Transverse colon (tissue), 4 donors: ENCODE measurements around the gene DDR2. TPM values are rescaled to one million over a fixed set of nuclear protein-coding genes. Genes with fewer than 3 reads are reported as not detected.

Experiments
- DNase-seq: peaks from one replicate; pipeline ENCODE4 v3.0.0-alpha.2; 2019
- H3K27ac ChIP-seq, 4 donors: fragments of 200-600 bp; sonication (generic); 2 replicates each; pipeline ENCODE4 v1.5.1; 2016 to 2018; ENCODE audit warnings: inconsistent platforms in 4 of 4
- H3K27me3 ChIP-seq: fragments of 200-600 bp; sonication (generic); 2 replicates; pipeline ENCODE4 v1.5.1; 2017; ENCODE audit warnings: inconsistent platforms
- H3K36me3 ChIP-seq, 4 donors: fragments of 200-600 bp; sonication (generic); 2 replicates each; pipeline ENCODE4 v1.5.1; 2017 to 2019; ENCODE audit warnings: inconsistent platforms in 4 of 4
- H3K4me1 ChIP-seq, 4 donors: fragments of 200-600 bp; sonication (generic); 2 replicates each; pipeline ENCODE4 v1.5.1; 2017 to 2020; ENCODE audit warnings: inconsistent platforms in 4 of 4
- H3K4me3 ChIP-seq, 4 donors: fragments of 200-600 bp; sonication (generic); 1 replicate in 1 of 4; 2 replicates in 3 of 4; pipeline versions ENCODE4 v1.5.1 to v1.6.1; 2017 to 2019; ENCODE audit warnings: inconsistent platforms in 4 of 4
- H3K9me3 ChIP-seq, 2 donors: fragments of 200-600 bp; sonication (generic); 2 replicates each; pipeline ENCODE4 v1.5.1; 2017 to 2019; ENCODE audit warnings: inconsistent platforms in 2 of 2
- EP300 ChIP-seq: sonication (generic); formaldehyde crosslinking; IDR thresholded peaks from one replicate; pipeline ENCODE4 v1.6.1; 2017; ENCODE audit warnings: antibody characterized with exemption, low read depth
- POLR2A ChIP-seq: fragments of 450-650 bp; IDR thresholded peaks from one replicate; pipeline ENCODE4 v1.6.1; 2016; ENCODE audit warnings: antibody characterized with exemption, mild to moderate bottlenecking, moderate library complexity
- POLR2AphosphoS5 ChIP-seq, 3 donors: sonication (generic); formaldehyde crosslinking; IDR thresholded peaks; one replicate each; pipeline ENCODE4 v1.6.1; 2016; ENCODE audit warnings: antibody characterized with exemption in 3 of 3
- WGBS, 2 donors: methylation state at CpG; one replicate each; pipeline ENCODE4 v1.1.5; 2018; ENCODE audit warnings: low coverage in 1 of 2; 5-methylcytosine and 5-hydroxymethylcytosine counted together
- in situ Hi-C, 4 donors: fragments of 200-750 bp; cut with MboI; loops; one replicate each; pipeline versions ENCODE4 v1.15.0 to v1.15.1; 2017; ENCODE audit warnings: low sequenced_read_pairs in 3 of 4, low pct_ligation_motif_present in 1 of 4, low pct_unique_long_range_greater_than_20kb in 1 of 4
- intact Hi-C: fragments of 100-400 bp; cut with DNase I; formaldehyde crosslinking; loops from one replicate; pipeline ENCODE4 v1.15.1; 2023; ENCODE audit warnings: low total_unique reads
- total RNA-seq, 4 donors: library from RNA; depleted of rRNA; stranded (reverse); fragments of >200 nt; gene quantifications; one replicate each; pipeline ENCODE4 v1.1.0, GENCODE V29; 2016
- TF ChIP-seq, protein P1 (sequence below), 5 experiments: fragments of 200-600 bp in 3 of 5; fragments of 450-650 bp in 2 of 5; sonication (generic) in 3 of 5; IDR thresholded peaks; 1 replicate in 2 of 5; 2 replicates in 3 of 5; pipeline ENCODE4 v1.5.1; 2016 to 2017; ENCODE audit warnings: antibody characterized with exemption in 5 of 5, inconsistent platforms in 3 of 5, mild to moderate bottlenecking in 2 of 5, moderate library complexity in 1 of 5

Gene DDR2
- total RNA-seq, 4 donors from 2014 or later = 33.3 to 54.1 (median 42.2) TPM

DNA sequence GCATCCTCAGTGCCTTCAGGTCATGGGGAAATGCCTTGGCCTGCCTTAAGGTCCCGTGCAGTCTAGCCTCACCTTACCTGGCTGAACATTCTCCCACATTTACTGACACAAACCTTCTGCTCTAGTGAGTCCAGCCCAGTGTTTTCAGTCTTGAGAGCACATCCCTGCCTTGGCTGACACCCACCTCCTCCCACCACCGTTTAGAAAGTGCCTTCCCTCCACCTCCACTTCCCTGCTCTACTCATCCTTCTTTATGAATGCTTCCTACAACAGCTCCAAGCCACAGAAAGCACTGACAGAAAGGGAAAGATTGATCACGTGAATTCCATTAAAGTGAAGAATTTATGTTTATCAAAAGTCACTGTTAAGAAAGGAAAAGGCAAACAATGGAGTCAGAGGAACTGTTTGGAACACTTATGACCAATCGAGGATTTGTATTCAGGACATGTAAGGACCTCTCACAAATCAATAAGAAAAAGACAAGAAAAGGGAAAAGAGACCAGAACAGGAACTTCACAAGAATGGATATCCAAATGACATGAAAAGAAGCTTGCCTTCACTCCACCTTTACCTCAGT, 59.8 kb downstream of the DDR2 start:
- Histone ChIP-seq H3K4me1 (peaks cover 12 to 44% (median 20%) of the 10 kb centered on the region in 4 donors), H3K4me3 (no peak overlapping the region), H3K27me3 (no peaks in the 10 kb centered on the region), H3K9me3 (no peaks in the 10 kb centered on the region), H3K27ac (peak overlapping the region; percentile 61 to 87 (median 77)), H3K36me3 (no peaks in the 10 kb centered on the region)
- no peak for DNase-seq
- 60 to 64% methylated on average over 3 to 4 of the region's 4 CpGs for WGBS, 2 donors
- in situ Hi-C loops = no loop called here
- intact Hi-C loops = no loop called here
- TF ChIP-seq, protein P1, sequence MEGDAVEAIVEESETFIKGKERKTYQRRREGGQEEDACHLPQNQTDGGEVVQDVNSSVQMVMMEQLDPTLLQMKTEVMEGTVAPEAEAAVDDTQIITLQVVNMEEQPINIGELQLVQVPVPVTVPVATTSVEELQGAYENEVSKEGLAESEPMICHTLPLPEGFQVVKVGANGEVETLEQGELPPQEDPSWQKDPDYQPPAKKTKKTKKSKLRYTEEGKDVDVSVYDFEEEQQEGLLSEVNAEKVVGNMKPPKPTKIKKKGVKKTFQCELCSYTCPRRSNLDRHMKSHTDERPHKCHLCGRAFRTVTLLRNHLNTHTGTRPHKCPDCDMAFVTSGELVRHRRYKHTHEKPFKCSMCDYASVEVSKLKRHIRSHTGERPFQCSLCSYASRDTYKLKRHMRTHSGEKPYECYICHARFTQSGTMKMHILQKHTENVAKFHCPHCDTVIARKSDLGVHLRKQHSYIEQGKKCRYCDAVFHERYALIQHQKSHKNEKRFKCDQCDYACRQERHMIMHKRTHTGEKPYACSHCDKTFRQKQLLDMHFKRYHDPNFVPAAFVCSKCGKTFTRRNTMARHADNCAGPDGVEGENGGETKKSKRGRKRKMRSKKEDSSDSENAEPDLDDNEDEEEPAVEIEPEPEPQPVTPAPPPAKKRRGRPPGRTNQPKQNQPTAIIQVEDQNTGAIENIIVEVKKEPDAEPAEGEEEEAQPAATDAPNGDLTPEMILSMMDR (IDR thresholded peaks at IDR 0.05) = no peak

DNA sequence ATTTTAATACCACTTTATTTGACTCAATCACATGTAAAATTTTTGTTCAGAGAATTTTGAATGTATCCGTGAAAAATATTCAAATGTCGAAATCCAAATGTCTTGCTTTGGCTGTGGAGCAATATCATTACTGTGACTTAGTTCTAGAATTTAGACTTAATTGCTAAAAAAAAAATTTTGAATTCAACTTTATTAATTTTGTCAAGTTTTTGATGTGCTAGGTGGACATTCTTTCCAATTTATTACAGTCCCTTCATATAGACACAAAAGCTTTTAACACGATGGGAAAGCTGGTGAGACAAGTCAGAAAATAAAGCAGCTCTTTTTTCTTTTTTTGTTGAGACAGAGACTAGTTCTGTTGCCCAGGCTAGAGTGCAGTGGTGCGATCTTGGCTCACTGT, 62.6 kb downstream of the DDR2 start:
- in situ Hi-C loops = no loop called here
- peak overlapping the region; percentile 71 to 87 (median 79) for H3K27ac ChIP-seq
- H3K9me3 ChIP-seq = no peaks in the 10 kb centered on the region
- H3K4me3 ChIP-seq = no peak overlapping the region
- no peaks in the 10 kb centered on the region for H3K27me3 ChIP-seq
- peaks cover 16 to 50% (median 25%) of the 10 kb centered on the region in 4 donors for H3K4me1 ChIP-seq
- H3K36me3 ChIP-seq = no peaks in the 10 kb centered on the region
- TF ChIP-seq POLR2AphosphoS5 (IDR thresholded peaks at IDR 0.05) (no peak), POLR2A (no peak), EP300 (no peak)
- TF ChIP-seq, protein P1 (IDR thresholded peaks at IDR 0.05) = no peak
- DNase-seq = no peak
- intact Hi-C loops = no loop called here
- 92 to 93% methylated on average over 4 of the region's 4 CpGs for WGBS, 2 donors

DNA sequence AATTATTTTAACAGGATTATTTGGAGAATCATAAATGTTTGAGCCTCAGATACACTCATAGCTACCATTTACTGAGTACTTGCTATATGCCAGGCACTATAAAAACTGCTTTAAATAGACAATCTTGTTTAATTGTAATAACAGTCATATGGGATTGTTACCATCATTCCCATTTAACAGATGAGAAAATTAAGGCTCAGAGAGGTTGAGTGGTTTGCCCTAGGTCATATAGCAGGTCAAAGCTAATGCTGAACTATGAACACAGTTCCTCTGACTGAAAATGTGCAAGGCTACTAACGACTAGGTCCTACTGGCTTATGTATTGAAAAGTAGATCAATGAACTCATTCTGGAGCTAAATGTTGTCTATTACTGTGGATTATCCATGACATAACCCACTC, 63.4 kb downstream of the DDR2 start:
- peak overlapping the region; percentile 71 to 87 (median 79) for H3K27ac ChIP-seq
- TF ChIP-seq POLR2A = no peak
- TF ChIP-seq POLR2AphosphoS5 (IDR thresholded peaks at IDR 0.05) = no peak
- no peak for TF ChIP-seq EP300
- TF ChIP-seq, protein P1 (IDR thresholded peaks at IDR 0.05) = no peak
- H3K9me3 ChIP-seq = no peaks in the 10 kb centered on the region

DNA sequence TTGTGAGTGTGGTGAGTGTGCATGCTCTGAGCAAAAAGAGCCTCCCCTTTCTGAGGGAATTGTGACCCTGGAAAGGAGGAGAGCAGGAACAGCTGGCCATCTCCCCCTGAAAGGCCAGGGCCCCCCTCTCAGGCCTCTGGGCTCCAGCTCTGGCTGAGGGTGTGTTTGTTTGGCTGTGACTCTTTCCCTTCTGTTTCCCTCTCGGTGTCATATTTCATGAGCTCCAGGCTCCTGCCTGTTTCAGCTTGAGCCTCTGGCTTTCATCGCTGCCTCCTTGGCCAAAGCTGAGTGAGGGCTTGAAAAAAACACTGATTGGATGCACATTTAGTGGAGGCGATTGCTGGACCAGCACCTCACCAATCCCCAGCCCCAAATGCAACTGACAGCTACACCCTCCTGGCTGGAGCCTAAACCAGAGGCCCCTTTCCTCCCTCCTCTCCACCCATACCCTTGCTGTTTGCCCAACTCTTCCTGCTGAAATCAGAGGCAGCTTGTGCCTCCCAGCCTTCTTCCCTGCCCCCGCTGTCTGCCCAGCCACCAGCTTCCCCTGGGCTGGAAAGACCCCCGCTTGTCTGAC, 64.1 kb downstream of the DDR2 start:
- TF ChIP-seq POLR2A = no peak
- peak; percentile 60 to 65 (median 65) for TF ChIP-seq POLR2AphosphoS5 (IDR thresholded peaks at IDR 0.05)
- TF ChIP-seq EP300 = no peak
- TF ChIP-seq, protein P1 (IDR thresholded peaks at IDR 0.05) = no peak
- Histone ChIP-seq H3K4me3 (no peak overlapping the region), H3K27me3 (no peaks in the 10 kb centered on the region), H3K9me3 (no peaks in the 10 kb centered on the region), H3K27ac (peak overlapping the region; percentile 71 to 87 (median 79)), H3K4me1 (peaks cover 16 to 44% (median 22%) of the 10 kb centered on the region in 4 donors), H3K36me3 (no peaks in the 10 kb centered on the region)
- intact Hi-C loops = no loop called here
- in situ Hi-C loops = no loop called here
- WGBS, 2 donors = 56 to 58% methylated on average over 3 to 5 of the region's 5 CpGs
- peak; percentile 52 for DNase-seq

More for the DNA sequence above, 63.4 kb downstream of the DDR2 start:
- Histone ChIP-seq H3K4me3 (no peak overlapping the region), H3K36me3 (no peaks in the 10 kb centered on the region), H3K4me1 (peaks cover 16 to 46% (median 25%) of the 10 kb centered on the region in 4 donors), H3K27me3 (no peaks in the 10 kb centered on the region)
- DNase-seq = no peak
- intact Hi-C loops = no loop called here
- in situ Hi-C loops = no loop called here
- WGBS, 2 donors = 55 to 68% methylated on average over 1 of the region's 1 CpG
